ENCODE data around the gene TSPAN18. TPM values are rescaled to one million over a fixed set of nuclear protein-coding genes. Genes with fewer than 3 reads are reported as not detected.

TSPAN18 gene
- total RNA-seq, 1 donor from 2014 or later, result 31.5 TPM

DNA sequence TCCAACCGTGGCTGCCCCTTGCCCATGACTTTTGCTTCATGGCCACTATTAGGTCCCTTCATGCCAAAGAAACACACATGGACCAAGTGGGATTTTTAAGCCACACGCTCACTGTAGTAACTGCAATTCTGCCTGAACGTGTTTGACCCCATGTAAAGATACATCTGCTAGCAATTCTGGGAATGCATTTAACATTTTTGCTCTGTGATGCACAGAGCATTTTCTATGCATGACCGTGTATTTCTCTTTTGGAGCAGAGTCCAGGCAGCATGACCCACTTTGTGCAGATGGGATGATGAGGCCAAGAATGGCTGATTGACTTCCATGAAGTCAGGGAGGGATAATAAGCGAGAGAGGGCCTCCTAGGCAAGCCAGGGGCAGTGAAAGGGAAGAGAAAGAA is 115.5 kb downstream of the TSPAN18 start:
- DNase-seq (ENCODE audit: low read depth in 2 of 2), result no peak

DNA sequence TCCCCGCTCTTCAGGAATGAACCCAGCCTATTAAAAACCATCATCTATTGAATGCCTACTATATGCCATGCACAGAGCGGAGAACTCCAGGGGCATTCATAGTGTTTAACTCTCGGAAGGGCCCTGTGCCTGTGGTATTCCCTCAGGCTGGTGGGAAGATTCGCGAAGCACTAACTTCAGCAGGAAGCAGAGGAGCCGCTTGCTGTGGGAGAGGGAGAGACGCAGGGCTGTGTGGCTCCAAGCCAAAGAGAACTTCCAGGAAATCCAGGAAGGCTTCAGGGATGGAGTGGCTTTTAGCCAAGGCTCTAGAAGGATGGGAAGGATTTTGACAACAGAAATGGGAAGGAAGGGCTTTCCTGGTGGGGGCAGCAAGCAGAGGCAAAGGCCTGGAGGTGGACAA is 120.1 kb downstream of the TSPAN18 start:
- no peak for DNase-seq (ENCODE audit: low read depth in 2 of 2)

DNA sequence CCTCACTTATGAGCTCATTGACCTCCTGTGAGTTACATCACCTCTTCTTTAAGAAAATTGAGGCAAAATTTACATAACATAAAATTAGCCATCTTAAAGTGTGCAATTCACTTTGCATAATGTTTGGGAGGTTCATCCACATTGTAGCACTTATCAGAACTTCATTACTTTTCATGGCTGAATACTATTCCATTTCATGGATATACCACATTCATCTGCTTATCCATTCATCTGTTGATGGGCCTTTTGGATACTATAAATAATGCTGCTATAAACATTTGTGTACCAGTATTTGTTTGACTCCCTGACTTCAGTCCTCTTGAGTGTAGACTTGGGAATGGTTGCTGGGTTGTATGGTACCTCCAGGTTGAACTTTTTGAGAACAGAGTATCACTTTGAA is 120.6 kb downstream of the TSPAN18 start:
- no peak for DNase-seq (ENCODE audit: low read depth in 2 of 2)

DNA sequence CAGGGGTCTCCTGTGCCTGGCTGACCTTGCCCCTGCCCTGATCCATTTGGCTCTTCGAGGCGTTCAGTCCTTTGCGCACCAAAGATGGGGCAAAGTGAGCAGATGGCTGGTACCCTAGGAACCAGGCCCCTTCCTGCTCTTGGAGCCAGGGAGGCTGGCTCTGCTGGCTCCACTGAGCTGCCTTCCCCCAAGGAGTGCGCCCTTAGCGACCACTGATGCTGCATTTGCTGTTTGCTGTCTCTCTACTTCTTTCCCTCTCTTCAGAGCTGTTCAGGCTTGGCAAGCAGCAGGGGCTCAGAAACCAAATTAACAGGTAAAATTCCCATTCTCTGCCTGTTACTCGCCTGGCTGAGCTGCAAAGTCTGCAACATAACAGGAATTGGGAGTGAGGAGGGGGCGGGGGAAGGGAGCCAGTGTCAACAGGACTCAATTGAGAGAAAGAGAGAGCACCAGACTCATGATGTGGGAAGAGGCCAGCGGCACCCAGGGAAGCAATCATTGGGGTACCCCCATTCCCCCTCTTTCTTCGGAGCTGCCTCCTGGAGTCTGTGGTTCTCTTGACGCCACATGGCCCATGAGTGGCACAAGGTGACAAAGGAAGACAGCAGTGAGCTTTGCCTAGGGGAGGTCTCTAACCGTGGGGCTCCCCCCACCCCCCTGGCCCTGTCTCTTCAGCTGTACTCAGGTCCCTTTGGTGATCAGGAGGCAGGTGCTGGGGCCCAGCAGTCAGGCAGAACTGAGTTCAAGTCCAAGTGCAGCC is 121.6 kb downstream of the TSPAN18 start:
- no peak for DNase-seq (ENCODE audit: low read depth in 2 of 2)

DNA sequence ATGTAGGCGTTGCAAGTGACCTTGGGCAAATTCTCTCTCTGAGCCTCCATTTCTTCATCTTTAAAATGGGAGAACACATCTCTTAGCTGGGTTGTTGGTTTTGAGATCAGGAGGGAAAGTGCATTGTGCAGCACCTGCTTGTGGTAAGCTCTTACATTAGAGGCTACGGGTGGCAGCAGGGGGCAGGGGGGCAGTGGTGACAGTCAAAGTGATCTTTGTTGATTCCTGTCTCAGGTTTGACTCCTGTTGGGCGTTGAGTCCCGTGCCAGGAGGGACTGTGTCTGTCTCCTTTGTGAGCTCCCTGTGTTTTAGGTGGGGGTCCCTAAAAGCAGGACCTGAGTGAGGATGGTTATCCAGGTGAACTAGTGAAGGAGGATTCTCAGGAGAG is 122.2 kb downstream of the TSPAN18 start:
- DNase-seq (ENCODE audit: low read depth in 2 of 2), result no peak

DNA sequence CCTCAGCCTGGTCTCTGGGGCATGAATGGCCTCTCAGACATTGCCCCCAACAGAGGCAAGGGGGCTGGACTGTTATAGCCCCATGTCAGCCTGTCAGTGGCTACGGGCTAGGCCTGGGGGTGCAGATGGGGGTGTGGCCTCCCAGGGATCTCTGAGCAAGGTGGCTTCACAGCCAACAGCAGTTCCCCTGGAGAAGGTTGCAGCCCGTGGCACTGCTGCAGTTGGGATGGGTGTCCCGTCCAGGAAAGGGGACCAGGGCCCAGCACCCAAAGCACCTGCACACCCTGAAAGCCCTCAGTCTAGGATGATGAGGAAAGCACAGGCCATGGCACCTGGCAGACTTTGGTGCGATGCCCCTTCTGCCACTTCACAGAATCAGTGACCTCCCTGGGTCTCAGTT is 122.7 kb downstream of the TSPAN18 start:
- DNase-seq (ENCODE audit: low read depth in 2 of 2), result no peak

DNA sequence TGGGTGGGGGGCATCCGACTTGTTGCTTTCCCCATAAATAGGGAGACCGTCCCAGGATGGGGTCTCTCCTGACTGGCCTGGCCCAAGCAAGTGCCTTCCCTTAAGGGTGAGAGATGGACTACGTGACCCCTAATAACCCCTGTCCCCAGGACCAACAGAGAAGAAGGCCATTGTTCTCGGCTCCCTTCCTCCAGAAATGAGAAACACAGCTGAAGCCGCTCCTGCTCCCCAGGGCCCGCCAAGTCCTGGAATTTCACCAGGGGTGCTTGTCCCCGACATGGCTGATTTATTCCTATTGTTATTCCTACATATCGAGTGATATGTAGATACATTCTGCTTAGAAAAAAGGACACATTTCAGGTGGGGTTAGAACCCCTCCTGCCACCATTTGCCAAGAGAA is 123.2 kb downstream of the TSPAN18 start:
- no peak for DNase-seq (ENCODE audit: low read depth in 2 of 2)

- no peak for DNase-seq (ENCODE audit: low read depth in 2 of 2)
These were observed 124.7 kb downstream of the TSPAN18 start for GRCh38 chr11:44851496-44851895.

DNA sequence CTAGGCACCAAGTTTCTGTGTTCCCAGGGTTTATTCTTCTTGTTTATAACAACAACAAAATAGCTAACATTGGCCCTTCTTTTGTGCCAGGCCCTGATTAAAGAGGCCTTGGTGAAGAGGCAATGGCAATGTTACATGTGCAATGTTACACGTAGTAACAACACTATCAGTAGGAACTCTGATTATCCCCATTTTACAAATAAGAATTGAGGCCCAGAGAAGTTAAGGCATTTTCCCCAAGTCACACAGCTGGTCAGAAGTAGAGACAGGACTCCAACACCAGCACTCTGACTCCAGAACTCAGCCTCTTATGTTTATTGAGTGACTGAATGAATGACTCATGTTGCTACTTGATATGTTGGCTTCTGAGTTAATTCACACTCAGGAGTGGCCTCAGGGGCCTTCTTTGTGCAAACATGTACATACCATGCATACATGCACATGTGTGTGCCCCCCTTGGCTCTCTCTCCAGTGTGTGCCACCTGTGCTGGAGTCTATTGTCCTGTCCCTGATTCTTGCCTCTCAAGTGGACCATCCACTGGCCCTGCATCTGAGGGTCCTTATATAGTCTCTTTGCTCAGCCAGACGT is 125.5 kb downstream of the TSPAN18 start:
- DNase-seq (ENCODE audit: low read depth in 2 of 2), result no peak

DNA sequence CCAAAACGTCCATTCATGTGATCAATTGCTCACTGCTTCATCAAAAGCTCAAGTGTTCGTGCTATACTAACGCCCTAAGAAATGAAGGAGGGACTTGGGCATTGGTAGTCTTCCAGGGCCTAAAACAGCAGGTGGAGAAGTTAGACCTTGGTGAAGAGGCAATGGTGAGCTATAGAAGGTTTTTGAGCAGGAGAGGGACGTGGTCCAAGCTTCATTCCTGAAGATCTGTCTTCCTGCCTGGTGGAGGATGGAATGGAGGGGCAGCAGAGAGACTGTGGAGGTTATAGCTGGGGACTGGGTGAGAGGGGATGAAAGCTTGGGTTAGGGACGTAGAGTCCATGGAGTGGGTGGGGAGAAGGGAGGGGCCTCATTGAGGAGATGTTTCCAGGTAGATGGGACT is 126.2 kb downstream of the TSPAN18 start:
- no peak for DNase-seq (ENCODE audit: low read depth in 2 of 2)

GRCh38 chr11:44853666-44854065 is 126.9 kb downstream of the TSPAN18 start:
- DNase-seq (ENCODE audit: low read depth in 2 of 2), result no peak

DNA sequence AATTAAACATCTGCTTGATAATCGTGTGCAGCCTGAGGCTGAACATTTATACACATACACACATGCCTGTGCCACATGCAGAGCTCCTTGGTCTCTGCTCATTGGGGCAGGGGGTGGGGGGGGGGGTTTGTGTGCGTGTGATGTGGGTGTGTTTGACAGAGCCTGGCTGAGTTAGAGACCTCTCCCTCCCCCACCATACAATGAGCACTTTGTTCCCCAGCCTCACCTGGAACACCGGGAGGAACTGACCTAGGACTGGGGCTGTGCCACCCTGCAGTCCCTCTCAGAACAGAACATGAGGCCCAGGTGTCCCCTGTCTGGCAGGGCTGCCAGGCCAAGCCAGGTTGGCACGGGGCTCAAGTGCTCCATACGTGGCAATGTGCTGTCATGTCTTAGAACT is 127.3 kb downstream of the TSPAN18 start:
- no peak for DNase-seq (ENCODE audit: low read depth in 2 of 2)

DNA sequence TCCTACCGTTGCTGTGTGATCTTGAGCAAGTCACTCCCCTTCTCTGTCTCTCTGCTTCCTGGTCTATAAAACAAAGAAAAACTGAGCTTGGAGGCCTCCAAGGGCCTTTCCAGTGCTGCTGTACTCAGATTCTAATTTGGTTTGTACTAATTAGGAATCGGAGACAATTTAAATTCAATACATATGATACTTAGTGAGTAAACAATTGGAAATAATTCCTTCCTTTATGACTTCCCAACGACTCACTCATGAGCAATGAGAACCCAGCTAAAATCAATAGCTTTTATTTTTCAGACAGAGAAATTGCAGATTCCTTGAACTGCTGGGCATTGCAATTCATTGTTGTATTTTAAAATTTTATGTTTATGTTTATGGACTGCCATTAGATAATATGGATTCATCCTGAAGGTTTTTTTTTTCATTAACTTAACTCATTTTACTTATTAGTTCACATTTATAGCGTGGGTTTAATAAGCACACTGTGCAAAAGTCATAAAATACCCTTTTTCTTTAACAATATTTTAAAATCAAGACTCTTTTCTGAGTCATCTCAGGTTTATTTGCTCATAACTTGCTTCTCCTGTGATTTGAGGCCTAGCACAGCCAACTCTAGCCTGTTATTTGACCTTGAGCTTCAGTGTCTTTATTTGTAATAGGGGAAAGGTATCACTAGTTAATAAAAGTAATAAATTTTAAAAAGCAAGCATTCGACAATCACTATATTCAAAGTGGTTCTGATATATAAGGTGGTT is 128.2 kb downstream of the TSPAN18 start:
- DNase-seq (ENCODE audit: low read depth in 2 of 2), result no peak

DNA sequence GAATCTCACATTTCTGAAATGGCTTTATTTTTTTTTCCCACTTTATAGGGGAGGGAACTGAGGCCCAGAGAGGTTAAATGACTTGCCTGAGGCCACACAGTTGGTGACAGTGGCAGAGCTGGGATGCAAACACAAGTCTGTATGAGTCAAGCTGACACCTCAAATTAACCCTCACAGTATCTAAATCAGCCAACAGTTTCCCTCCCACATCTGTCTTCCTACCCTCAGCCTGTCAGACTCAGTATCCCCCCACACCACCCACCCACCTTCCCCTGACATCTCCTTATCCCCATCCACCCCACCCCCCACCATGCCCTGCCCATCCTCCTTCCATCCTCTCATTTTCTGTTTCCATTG is 128.7 kb downstream of the TSPAN18 start:
- DNase-seq (ENCODE audit: low read depth in 2 of 2), result no peak

DNA sequence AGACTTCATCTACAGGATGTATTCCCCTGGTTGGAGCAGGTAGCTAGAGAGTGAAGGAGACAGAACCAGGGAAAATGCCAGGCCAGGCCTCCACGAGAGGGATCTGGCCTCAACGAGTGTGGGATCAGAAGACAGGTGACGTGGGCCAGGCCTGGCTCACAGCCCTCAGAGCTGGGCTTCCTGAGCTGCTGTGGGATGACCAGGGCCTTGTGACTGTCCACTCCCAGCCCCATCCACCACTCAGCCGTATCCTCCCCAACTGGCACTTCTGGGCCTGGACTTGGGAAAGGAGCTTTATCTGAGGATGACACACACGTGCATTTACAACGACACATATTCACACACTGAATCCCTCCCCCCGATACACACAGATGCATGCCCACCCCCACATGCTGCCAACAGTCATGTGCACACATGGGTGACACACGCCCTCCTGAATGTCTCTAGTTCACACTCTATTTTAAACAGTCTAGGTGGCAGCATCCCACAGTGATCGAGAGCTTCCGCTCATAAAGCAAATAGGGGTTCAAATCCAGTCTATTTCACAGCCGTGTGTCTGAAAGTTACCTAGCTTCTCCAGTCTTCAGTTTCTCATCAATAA is 130.8 kb downstream of the TSPAN18 start:
- peak in 1 of 2 donors; percentile 17 for DNase-seq (ENCODE audit: low read depth in 2 of 2)

DNA sequence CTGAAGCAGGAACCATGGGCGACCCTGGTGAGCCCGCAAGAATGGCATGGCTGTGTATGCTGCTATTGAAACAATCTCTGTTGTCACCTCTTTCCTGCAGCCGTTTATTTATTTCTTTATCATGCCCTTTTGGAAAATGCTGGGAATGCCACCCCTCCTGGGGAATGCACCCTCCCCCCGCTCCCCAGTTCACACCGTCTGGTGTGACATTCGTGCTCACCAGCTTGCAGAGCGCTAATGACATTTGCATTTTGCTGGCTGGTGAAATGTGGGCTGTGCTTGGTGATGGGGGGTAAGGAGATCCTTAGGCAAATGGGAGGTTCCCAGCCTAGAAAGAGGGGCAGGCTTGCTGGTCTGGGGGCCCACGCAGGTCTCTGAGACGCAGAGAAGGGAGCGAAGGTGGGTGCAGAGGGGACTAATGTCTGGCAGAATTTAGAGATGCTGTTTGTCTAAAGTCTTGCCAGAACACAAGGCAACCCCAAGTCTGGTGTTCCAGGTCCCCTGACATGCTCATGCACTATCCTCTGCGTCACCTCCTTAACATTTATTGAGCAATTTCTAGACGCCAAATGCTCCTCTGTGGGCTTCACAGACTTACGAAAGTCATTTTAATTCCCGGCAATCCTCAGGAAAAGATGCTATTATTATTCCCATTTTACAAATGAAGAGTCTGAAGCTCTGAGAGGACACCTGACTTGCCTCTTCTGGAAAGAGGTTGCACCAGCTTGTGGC is 132.2 kb downstream of the TSPAN18 start:
- no peak for DNase-seq (ENCODE audit: low read depth in 2 of 2)

GRCh38 chr11:44859528-44859925 is 132.8 kb downstream of the TSPAN18 start:
- no peak for DNase-seq (ENCODE audit: low read depth in 2 of 2)

- no peak for DNase-seq (ENCODE audit: low read depth in 2 of 2)
These were observed 133.6 kb downstream of the TSPAN18 start for GRCh38 chr11:44860346-44860745.

DNA sequence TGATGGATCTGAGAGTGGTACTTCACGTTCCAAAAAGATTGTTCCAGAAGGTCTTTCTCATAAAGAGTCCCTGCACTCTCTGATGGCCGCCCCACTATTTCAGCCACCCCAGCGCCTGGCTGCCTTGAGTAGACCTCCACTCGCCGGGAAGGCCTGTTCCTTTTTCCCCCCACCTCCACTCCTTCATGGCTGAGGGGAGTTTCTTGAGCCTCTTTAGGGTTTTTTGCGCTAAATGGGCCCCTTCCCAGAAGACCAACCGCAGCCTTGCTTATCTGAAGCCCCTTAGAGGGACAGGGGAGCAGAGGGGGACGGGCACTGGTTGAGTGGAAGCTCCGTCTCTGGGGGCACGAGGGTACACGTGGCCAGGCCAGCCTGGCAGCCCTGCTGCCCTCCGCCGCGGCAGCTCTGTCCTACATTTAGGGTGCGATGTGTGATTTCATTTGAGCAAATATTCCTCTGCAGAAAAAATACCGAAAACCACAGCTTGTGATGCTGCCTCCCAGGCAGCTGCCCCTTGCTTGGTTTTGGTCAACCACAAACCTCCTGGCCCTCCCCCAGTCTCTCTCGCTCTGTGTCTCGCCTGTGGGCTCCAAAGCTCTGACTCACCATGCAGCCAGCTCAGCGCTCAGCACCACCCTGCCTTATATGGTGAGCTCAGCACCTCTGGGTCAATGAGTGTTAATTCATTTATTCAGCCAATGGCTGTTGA is 135.2 kb downstream of the TSPAN18 start:
- DNase-seq (ENCODE audit: low read depth in 2 of 2), result peak; percentile 79 to 92

- DNase-seq (ENCODE audit: low read depth in 2 of 2), result no peak
These were observed 135.9 kb downstream of the TSPAN18 start for GRCh38 chr11:44862558-44863101.

GRCh38 chr11:44863231-44863630 is 136.5 kb downstream of the TSPAN18 start:
- DNase-seq (ENCODE audit: low read depth in 2 of 2), result no peak
